Measurements from ENCODE around the gene NAV2. TPM values are rescaled to one million over a fixed set of nuclear protein-coding genes. Genes with fewer than 3 reads are reported as not detected.

NAV2 gene
- total RNA-seq, 1 donor from 2014 or later, result 10.5 TPM

GRCh38 chr11:19832901-19833300, 120.3 kb downstream of the NAV2 start:
- intact Hi-C loops (cut with DNase I), result no loop called here
- DNase-seq (no peak), ATAC-seq (ENCODE audit: poor library complexity) (no peak)

GRCh38 chr11:19834771-19835170, 122.1 kb downstream of the NAV2 start:
- DNase-seq (no peak), ATAC-seq (ENCODE audit: poor library complexity) (no peak)
- intact Hi-C loops (cut with DNase I), result no loop called here

DNA sequence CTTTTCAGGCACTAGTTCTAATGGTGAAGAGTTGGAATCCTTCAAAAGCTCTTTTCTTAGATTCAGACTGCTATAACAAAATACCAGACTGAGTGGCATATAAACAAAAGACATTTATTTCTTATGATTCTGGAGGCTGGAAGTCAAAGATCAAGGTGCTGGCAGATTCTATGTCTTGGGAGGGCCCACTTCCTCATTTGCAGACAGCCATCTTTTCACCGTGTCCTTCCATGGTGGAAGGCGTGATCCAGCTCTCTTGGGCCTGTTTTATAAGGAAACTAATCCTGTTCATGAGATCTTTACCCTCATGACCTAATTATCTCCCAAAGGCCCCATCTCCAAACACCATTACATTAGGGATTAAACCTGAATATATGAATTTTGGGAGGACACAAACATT, 124.0 kb downstream of the NAV2 start:
- no peak for DNase-seq
- no peak for ATAC-seq (ENCODE audit: poor library complexity)
- intact Hi-C loops (cut with DNase I), result no loop called here

DNA sequence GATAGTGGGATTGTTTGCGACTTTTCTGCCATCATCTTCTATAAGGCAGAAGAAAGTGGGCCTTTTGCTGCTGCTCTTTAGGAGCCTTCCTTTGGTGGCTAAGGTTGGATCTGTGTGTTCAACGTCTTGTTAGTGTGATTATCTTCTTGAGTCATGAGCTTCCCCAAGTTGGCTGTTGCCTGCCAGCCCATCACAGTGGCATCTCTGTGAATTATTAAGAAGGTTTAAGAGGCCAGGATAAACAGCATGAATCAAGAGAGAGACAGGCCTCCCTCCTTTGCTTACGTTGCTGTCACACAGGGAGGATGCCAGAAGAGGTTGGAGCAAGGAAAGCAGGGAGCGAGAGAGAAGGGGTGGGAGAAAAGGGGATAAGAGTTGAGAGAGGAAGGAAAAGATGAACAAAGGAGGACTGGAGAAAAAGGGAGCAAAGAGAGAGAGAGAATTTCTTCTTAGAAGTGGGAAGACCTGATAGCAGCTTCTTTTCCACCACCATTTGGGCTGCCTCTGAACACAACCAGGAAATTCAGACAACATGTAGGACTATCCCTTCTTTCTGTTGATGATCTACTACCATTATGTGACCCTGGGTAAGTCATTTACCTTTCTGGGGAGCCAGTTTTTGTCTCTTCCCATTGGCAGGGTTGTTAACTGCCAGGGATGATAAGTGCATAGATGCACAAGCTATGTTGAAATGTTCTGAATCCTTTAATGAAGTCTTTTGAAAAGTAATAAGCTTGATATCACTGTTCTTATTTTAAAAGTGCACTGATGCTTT, 126.5 kb downstream of the NAV2 start:
- ATAC-seq (ENCODE audit: poor library complexity), result no peak
- intact Hi-C loops (cut with DNase I), result no loop called here
- DNase-seq, result no peak

- intact Hi-C loops (cut with DNase I), result no loop called here
- ATAC-seq (ENCODE audit: poor library complexity) (no peak), DNase-seq (no peak)
Observed at GRCh38 chr11:19840961-19841360, 128.3 kb downstream of the NAV2 start.

- DNase-seq (no peak), ATAC-seq (ENCODE audit: poor library complexity) (no peak)
- intact Hi-C loops (cut with DNase I), result no loop called here
Observed at GRCh38 chr11:19842505-19842904, 129.9 kb downstream of the NAV2 start.

DNA sequence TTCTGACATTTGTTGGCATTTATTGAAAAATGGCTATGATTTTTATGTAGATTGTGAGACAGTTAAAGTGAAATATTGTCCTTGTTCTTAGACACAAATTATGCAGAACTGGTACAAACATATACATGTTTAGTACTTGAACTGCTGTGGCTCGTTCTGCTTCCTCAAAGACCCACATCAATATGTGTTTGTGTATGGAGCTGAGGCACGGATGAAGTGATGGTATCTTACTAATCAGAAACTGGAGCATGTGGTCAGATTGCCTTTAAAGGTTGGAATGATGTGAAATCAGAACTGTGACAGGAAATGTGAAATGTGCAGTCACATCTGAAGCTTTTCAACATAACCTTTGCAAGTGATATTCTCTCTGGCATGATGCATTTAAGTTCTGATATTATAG, 130.4 kb downstream of the NAV2 start:
- intact Hi-C loops (cut with DNase I), result no loop called here
- no peak for ATAC-seq (ENCODE audit: poor library complexity)

DNA sequence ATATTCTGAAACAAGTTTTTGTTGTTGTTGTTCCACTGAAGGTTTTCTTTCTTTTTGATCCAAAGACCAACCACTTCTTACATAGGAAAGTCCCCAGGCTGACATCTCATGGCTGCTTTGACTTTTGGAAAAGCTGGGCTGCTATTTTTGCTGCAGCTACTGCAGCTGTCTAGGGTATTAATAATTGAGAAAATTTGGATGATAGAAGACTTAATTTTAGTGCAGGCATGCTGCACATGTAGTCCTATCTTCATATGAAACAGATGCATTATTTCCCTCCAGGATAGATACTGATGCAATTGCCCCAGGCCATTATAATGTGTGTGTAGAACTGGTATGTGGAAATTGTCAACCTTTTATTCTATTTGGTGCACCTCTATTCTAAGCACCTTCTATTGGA, 131.4 kb downstream of the NAV2 start:
- intact Hi-C loops (cut with DNase I), result no loop called here
- ATAC-seq (ENCODE audit: poor library complexity) (no peak), DNase-seq (no peak)

More for the DNA sequence above, 130.4 kb downstream of the NAV2 start:
- DNase-seq, result no peak

DNA sequence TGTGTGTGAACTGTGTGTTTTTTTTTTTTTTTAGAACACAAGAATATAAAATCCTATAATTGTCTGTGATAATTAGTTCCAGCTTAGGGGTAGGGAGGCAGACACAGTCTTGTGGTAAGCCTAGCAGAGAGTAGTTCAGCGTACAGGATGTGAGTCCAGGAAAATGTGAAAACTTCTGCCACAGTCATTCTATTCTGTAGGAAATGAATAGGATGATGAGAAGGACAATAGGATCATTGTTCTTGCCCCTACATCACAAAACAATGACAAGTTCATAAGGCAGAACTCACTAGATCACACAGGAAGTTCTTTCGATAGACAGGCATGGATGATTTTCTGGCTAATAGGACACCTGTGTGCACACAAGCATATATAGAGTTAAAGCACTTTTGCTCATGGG, 132.2 kb downstream of the NAV2 start:
- DNase-seq, result no peak
- ATAC-seq (ENCODE audit: poor library complexity), result no peak
- intact Hi-C loops (cut with DNase I), result no loop called here

GRCh38 chr11:19845626-19846025, 133.0 kb downstream of the NAV2 start:
- intact Hi-C loops (cut with DNase I), result no loop called here
- DNase-seq (no peak), ATAC-seq (ENCODE audit: poor library complexity) (peak; percentile 35)

- ATAC-seq (ENCODE audit: poor library complexity), result peak; percentile 92
- peak; percentile 54 for DNase-seq
- intact Hi-C loops (cut with DNase I), result no loop called here
Observed at GRCh38 chr11:19846654-19847305, 134.1 kb downstream of the NAV2 start.

DNA sequence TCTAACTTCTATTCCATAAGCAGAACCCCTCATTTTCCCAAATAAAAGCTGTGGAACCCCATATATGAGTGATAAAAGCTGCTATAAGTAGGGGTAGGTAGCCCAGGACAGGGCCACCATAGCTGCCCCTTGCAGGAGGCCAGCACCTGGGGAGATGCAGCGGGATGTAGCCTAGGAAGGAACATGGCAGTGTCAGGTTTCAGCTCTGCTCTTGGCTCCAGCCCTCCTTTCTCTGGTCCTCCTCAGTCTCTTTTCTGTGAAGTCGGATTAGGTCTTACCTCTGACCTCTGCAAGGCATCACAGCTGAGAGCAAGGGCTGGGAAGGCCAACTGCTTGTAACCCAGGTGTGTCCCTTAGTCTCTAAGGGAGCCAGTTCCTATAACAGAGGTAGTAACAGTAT, 135.6 kb downstream of the NAV2 start:
- ATAC-seq (ENCODE audit: poor library complexity), result no peak
- DNase-seq, result no peak
- intact Hi-C loops (cut with DNase I), result no loop called here

DNA sequence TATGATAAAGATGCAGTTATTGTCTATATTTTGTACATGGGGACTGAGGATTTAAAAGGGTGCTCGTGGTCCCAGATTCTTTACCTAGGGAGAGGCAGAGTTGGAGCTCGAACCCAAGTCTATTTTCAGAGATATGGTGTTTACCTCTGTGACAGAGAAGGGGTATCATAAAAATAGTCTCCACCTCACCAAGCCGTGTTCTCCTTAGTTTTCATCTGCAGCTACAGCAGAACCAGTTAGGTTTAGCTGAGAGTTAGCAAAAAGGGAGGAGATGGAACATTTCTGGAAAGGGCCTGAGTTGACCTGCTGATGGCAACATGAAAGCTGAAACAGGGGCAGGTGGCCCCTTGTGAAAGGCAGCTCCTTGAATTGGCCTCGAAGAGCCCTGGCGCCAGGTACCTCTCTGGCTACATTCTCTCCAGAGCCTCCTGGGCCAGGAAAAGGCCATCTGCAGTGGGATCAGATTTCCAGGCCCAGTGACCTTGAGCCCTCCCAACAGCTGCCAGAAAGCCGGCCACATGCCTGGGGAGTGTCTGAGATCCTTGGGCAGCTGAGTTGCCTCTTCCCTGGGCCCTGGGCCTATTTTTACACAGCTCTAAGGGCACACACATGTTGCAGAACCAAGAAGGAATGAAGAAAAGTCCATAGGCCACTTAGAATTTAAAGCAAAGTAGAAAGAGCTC, 136.6 kb downstream of the NAV2 start:
- peak; percentile 44 for DNase-seq
- ATAC-seq (ENCODE audit: poor library complexity), result peak; percentile 39
- intact Hi-C loops (cut with DNase I), result no loop called here

DNA sequence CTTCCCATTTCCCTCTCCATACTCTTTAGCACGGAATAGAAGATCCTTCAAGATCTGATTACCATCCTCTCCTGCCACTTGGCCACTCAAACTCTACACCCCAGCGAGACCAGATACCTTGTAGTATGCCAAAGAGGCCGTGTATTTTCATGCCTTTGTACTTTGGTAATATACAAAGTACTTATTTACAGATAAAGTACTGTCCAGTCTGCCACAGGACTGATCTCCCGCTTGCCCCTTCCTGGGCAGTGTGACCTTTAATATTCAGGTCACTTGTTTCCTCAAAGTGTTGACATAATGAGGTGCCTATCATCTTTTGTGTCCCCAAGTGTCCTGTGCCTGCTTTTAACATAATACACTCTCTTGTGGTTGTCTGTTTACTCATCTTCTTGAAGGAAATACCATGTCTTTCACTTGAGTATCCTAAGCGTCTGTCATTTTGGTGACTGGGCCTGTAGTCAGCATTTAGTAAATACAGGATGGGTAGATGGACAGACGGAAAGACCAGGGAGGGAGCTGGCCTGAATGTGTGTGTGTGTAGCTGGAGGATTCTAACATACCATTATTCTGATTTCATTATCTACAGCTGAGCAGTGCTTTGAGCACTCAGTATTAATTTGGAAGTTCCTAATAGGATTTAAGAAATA, 137.4 kb downstream of the NAV2 start:
- intact Hi-C loops (cut with DNase I), result no loop called here
- no peak for ATAC-seq (ENCODE audit: poor library complexity)

GRCh38 chr11:19852288-19852687, 139.7 kb downstream of the NAV2 start:
- ATAC-seq (ENCODE audit: poor library complexity) (no peak), DNase-seq (no peak)
- intact Hi-C loops (cut with DNase I), result no loop called here

More for the DNA sequence above, 137.4 kb downstream of the NAV2 start:
- no peak for DNase-seq

GRCh38 chr11:19853016-19853415, 140.4 kb downstream of the NAV2 start:
- intact Hi-C loops (cut with DNase I), result no loop called here
- DNase-seq, result no peak
- ATAC-seq (ENCODE audit: poor library complexity), result peak; percentile 36

- intact Hi-C loops (cut with DNase I), result no loop called here
- ATAC-seq (ENCODE audit: poor library complexity) (no peak), DNase-seq (no peak)
Observed at GRCh38 chr11:19853920-19854319, 141.3 kb downstream of the NAV2 start.

GRCh38 chr11:19861171-19861570, 148.5 kb downstream of the NAV2 start:
- ATAC-seq (ENCODE audit: poor library complexity) (no peak), DNase-seq (no peak)
- intact Hi-C loops (cut with DNase I), result no loop called here

DNA sequence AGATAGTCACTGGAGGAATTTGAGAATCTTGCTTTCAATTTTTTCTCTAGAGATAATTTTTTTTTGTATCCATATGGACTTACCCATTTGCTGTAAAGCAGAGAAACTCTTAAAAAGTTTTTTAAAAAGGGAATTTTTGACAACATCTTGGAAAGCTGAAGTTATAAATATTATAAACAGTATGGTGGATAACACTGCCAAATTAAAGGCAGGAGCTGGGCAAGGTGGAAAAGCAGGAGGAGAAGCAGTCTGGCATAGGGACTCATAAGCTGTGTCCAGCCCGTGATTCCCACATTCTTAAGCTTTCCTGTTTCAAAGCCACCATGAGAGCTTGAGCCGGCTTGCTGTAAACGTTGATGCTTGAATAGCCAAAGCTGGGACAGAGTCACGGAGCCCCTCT, 149.5 kb downstream of the NAV2 start:
- intact Hi-C loops (cut with DNase I), result no loop called here
- ATAC-seq (ENCODE audit: poor library complexity), result no peak
- no peak for DNase-seq

All from Right ventricle myocardium superior (tissue), 1 donor.